Mucosa of rectum (tissue), 2 donors: Measurements from ENCODE around the gene KCNB1.

ENCODE experiments used
- H3K27ac ChIP-seq, 2 donors: one replicate each; pipeline ENCODE4 v1.7.0; 2013; ENCODE audit warnings: inconsistent platforms in 2 of 2, low read depth in 2 of 2, low read length in 2 of 2
- H3K27me3 ChIP-seq, 2 donors: one replicate each; pipeline ENCODE4 v1.7.0; 2013; ENCODE audit warnings: low read length in 2 of 2; ENCODE audit not compliant: control insufficient read depth in 2 of 2, insufficient read depth in 2 of 2
- H3K36me3 ChIP-seq, 2 donors: one replicate each; pipeline ENCODE4 v1.7.0; 2013; ENCODE audit warnings: low read length in 2 of 2; ENCODE audit not compliant: control insufficient read depth in 2 of 2, insufficient read depth in 2 of 2
- H3K4me1 ChIP-seq, 2 donors: one replicate each; pipeline ENCODE4 v1.7.0; 2013; ENCODE audit warnings: low read length in 2 of 2, mild to moderate bottlenecking in 1 of 2; ENCODE audit not compliant: control insufficient read depth in 2 of 2, insufficient read depth in 2 of 2
- H3K4me3 ChIP-seq, 2 donors: one replicate each; pipeline ENCODE4 v1.7.0; 2013; ENCODE audit warnings: low read length in 2 of 2
- H3K9ac ChIP-seq, 2 donors: one replicate each; pipeline ENCODE4 v1.7.0; 2013; ENCODE audit warnings: low read length in 2 of 2, low read depth in 1 of 2, mild to moderate bottlenecking in 1 of 2
- H3K9me3 ChIP-seq, 2 donors: one replicate each; pipeline ENCODE4 v1.7.0; 2013; ENCODE audit warnings: low read length in 2 of 2; ENCODE audit not compliant: control insufficient read depth in 2 of 2
- donor health status: healthy.
- donor health status: Normal muscosa, but diverticular disease.

The KCNB1 gene

GRCh38 chr20:49516916-49517804, 34.7 kb upstream of the KCNB1 start:
- Histone ChIP-seq H3K4me3 (no peak overlapping the region), H3K9me3 (no peaks in the 10 kb centered on the region), H3K36me3 (no peaks in the 10 kb centered on the region), H3K27ac (no peak overlapping the region), H3K4me1 (no peaks in the 10 kb centered on the region), H3K9ac (no peak overlapping the region), H3K27me3 (no peaks in the 10 kb centered on the region)

DNA sequence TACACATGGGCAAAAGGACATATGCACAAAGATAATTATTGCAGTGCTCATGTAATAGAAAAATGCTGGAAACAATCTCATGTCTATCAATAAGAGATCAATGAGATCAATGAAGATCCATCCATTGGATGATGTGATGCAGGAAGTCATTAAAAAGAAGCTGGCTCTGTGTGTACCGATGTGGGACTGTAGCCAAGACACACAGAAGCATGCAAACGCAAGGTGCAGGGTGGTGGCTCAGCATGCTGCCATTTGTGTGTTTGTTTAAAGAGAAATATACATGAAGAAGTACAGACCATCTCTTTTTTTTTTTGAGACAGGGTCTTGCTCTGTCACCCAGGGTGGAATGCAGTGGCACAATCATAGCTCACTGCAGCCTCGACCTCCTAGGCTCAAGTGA, 33.1 kb upstream of the KCNB1 start:
- Histone ChIP-seq H3K27ac (no peak overlapping the region), H3K36me3 (no peaks in the 10 kb centered on the region), H3K4me1 (no peaks in the 10 kb centered on the region)

DNA sequence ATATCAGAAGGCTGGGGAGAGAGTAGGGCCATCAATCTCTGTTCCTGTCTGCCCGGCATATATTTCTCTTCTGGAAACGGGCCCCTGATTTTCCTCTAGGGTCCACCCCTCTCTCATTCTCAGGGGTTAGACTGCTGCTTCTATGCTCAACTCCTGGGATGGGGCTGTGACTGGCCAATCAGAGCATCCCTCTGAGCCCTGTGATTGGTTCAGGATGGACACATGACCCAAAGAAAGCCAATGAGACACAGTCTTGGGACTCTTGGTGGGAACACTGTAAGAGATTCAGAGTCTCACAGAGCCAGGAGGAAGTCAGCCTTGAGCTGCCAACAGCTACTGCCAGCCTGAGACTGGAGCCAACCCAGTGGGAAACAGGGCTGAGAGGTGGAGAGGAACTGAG, 31.0 kb upstream of the KCNB1 start:
- Histone ChIP-seq H3K4me1 (no peaks in the 10 kb centered on the region), H3K27me3 (no peaks in the 10 kb centered on the region), H3K36me3 (no peaks in the 10 kb centered on the region), H3K27ac (no peak overlapping the region), H3K4me3 (no peak overlapping the region), H3K9ac (no peak overlapping the region), H3K9me3 (no peaks in the 10 kb centered on the region)

More for the DNA sequence above, 33.1 kb upstream of the KCNB1 start:
- H3K27me3 ChIP-seq, result no peaks in the 10 kb centered on the region
- no peak overlapping the region for H3K9ac ChIP-seq
- H3K4me3 ChIP-seq, result no peak overlapping the region
- no peaks in the 10 kb centered on the region for H3K9me3 ChIP-seq

DNA sequence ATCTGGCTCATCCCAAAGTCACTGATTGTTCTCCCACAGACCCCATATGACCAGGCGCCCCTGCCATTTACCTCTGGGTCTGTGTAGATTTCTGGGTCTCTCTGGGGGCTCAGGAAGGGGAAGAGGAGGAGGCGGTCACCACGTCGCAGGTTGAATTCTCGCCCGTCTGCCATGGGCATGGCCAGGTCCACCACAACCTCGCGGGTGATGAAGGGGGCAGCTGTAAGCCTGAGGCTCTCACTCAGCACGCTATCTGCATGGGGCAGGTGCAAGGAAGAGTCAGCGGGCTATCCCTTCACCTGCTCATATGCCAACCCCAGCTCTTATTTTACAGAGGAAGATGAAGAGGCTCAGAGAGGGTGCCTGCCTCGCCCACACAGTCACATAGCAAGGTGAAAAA, 30.5 kb upstream of the KCNB1 start:
- H3K27ac ChIP-seq, result no peak overlapping the region
- H3K9ac ChIP-seq, result no peak overlapping the region
- no peaks in the 10 kb centered on the region for H3K9me3 ChIP-seq
- H3K27me3 ChIP-seq, result no peaks in the 10 kb centered on the region
- no peak overlapping the region for H3K4me3 ChIP-seq
- no peaks in the 10 kb centered on the region for H3K36me3 ChIP-seq
- no peaks in the 10 kb centered on the region for H3K4me1 ChIP-seq

DNA sequence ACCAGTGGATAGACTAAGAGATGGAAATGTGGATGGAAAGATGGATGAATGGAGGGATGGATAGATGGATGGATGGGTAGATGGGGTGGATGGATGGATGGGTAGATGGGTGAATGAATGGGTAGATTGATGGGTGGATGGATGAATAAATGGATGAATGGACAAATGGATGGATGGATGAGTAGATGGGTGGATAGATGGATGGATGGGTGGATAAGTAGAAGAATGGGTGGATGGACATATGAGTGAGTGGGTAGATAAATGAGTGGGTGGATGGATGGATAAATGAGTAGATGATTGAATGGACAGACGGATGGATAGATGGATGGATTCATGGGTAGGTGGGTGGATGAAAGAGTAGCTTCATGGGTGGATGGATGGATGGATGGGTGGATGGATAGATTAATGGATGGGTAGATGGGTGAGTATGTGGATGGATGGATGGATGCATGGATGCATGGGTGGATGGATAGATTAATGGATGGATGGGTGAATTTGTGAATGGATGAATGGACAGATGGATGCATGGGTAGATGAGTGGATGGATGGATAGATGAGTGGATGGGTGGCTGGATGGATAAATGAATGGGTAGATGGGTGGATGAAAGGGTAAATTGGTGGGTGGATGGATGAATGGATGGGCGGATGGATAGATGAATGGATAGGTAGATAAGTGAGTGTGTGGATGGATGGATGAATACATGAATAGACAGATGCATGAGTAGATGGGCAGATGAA, 29.5 kb upstream of the KCNB1 start:
- Histone ChIP-seq H3K9ac (no peak overlapping the region), H3K9me3 (no peaks in the 10 kb centered on the region), H3K4me3 (no peak overlapping the region), H3K27ac (no peak overlapping the region), H3K36me3 (no peaks in the 10 kb centered on the region), H3K27me3 (no peaks in the 10 kb centered on the region), H3K4me1 (no peaks in the 10 kb centered on the region)

DNA sequence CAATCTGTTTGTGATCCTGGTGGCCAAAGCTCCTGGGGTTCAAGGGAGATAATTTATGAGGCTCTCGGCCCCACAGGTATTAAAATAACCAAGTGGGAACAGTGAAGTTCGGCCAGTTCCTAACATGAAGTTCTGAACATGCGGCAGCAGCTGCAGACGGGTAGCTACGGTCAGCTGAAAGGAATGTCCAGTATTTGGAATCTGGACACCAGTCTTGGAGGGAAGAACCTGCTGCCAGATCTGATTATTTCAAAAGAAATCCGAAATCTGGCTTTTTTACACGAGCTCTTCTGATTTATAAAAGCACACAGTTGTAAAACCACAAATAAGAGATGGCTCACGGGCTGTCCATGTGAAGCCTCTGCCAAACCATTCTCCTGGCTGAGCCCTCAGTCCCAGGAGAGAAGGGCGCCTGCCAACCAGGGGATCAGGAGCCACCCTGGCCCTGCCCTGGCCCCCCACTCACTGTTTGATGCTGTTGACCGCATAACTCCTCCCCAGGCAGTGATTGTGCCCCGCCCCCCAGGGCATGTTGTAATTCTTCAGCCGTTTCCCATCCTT, 28.2 kb upstream of the KCNB1 start:
- H3K9me3 ChIP-seq, result no peaks in the 10 kb centered on the region
- no peaks in the 10 kb centered on the region for H3K27me3 ChIP-seq
- no peak overlapping the region for H3K9ac ChIP-seq
- H3K27ac ChIP-seq, result peak overlapping the region in 1 of 2 donors; percentile 59
- no peak overlapping the region for H3K4me3 ChIP-seq
- H3K4me1 ChIP-seq, result no peaks in the 10 kb centered on the region
- H3K36me3 ChIP-seq, result no peaks in the 10 kb centered on the region

DNA sequence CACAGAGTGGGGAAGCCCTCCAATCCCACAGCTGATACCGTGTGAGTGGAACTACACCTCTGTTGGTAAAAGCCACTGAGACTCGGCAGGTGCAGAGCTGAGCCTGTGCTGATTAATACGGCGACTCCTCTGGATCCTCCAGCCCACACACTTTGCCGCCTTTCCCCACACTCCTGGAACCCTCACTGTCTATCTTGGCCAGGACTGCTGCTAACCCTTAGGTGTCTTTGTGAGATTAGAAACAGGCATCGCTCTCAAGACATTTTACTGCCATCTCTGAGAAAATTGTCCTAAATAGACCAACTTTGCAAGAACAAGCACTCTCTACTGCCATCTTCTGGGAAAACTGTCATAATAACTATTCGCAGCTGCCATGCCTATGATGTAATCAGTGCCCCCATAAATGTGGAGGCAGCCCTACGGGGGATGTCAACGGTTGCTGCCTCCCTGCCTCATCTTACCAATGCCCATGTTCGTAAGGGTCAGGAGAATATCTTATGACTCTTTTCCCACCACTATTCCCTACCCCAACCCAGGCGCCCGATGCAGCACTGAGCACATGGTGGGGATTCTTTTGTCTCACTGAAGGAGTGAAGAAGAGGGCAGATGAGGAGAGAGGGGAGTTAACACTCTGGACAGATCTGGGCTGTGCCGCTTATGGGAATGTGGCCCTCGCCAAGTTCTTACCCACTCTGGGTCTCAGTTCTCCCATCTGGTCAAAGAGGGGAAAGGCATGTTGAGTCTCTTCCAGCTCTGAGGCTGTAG, 26.1 kb upstream of the KCNB1 start:
- Histone ChIP-seq H3K36me3 (no peaks in the 10 kb centered on the region), H3K27ac (no peak overlapping the region), H3K9me3 (no peaks in the 10 kb centered on the region), H3K9ac (no peak overlapping the region), H3K4me1 (no peaks in the 10 kb centered on the region), H3K4me3 (no peak overlapping the region), H3K27me3 (no peaks in the 10 kb centered on the region)

- Histone ChIP-seq H3K9ac (no peak overlapping the region), H3K4me1 (no peaks in the 10 kb centered on the region), H3K9me3 (no peaks in the 10 kb centered on the region), H3K27me3 (peaks cover 0 to 2% of the 10 kb centered on the region in 2 donors), H3K27ac (no peak overlapping the region), H3K4me3 (no peak overlapping the region), H3K36me3 (no peaks in the 10 kb centered on the region)
Observed at GRCh38 chr20:49507741-49508434, 25.4 kb upstream of the KCNB1 start.

DNA sequence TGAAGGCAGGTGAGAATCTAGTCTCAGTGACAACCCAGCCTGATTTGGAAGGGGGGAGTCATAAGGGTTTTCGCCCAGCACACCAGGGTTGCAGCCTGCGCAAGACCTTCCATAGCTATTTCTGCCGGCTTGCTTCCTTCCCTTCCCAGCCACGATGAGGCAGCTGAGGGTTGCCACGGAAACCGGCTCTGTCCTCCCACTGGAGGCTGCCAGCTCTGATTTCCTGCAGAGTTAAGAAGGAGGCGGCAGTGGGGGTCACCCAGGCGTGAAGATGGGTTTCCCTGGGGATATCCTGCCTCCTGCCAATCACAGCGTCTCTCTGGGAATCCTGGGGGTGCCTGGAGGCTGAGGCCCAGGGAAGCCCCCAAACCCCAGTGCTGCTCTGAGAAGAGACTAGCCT, 23.1 kb upstream of the KCNB1 start:
- no peak overlapping the region for H3K9ac ChIP-seq
- no peaks in the 10 kb centered on the region for H3K9me3 ChIP-seq
- no peak overlapping the region for H3K4me3 ChIP-seq
- no peaks in the 10 kb centered on the region for H3K36me3 ChIP-seq
- H3K4me1 ChIP-seq, result no peaks in the 10 kb centered on the region
- H3K27me3 ChIP-seq, result peaks cover 0 to 2% of the 10 kb centered on the region in 2 donors
- no peak overlapping the region for H3K27ac ChIP-seq
